Left ventricle myocardium inferior (tissue), 1 donor: ENCODE data around the gene AKAP9. TPM values are rescaled to one million over a fixed set of nuclear protein-coding genes. Genes with fewer than 3 reads are reported as not detected.
A peak's percentile ranks its signal among the peaks of the same experiment; 100 is the strongest.
"Not testable (repeated sequence)": the region's sequence is repeated elsewhere in the genome, so short reads cannot be mapped to it uniquely, and the experiment has no call there.

ENCODE experiments used
- DNase-seq: peaks from one replicate; pipeline ENCODE4 v3.0.0-alpha.2; 2020
- H3K27ac ChIP-seq: fragments of 200-600 bp; replicated peaks from 2 replicates; pipeline ENCODE4 v1.8.0; 2021
- H3K27me3 ChIP-seq: fragments of 200-600 bp; 2 replicates; pipeline ENCODE4 v1.8.0; 2021; ENCODE audit warnings: low read depth
- H3K36me3 ChIP-seq: fragments of 200-600 bp; 2 replicates; pipeline ENCODE4 v1.8.0; 2021
- H3K4me1 ChIP-seq: fragments of 200-600 bp; 2 replicates; pipeline ENCODE4 v1.8.0; 2021
- H3K4me3 ChIP-seq: fragments of 200-600 bp; 2 replicates; pipeline ENCODE4 v1.8.0; 2021; ENCODE audit warnings: mild to moderate bottlenecking, moderate library complexity
- H3K9me3 ChIP-seq: fragments of 200-600 bp; replicated peaks from 2 replicates; pipeline ENCODE4 v1.8.0; 2021
- intact Hi-C: fragments of 100-400 bp; cut with micrococcal nuclease; formaldehyde crosslinking; loops from one replicate; pipeline ENCODE4 v1.11.0; 2022
- total RNA-seq: library from RNA; stranded (reverse); fragmentation: NEBNext Ultra II Directional; extraction: Animal tissue kit (Norgen Biotek cat#: 25700); gene quantifications from one replicate; pipeline ENCODE4 v1.2.1, GENCODE V29; 2021
- TF ChIP-seq, protein P1 (sequence below): fragments of 200-600 bp; IDR thresholded peaks from 2 replicates; pipeline ENCODE4 v1.8.0; 2021; ENCODE audit warnings: antibody characterized with exemption, mild to moderate bottlenecking, borderline replicate concordance
- donor health status: DM: no; HTN: yes; CAD: no; lungs with severe emphysema.

Gene AKAP9
- total RNA-seq, 1 donor from 2014 or later, result 49.4 TPM

- peaks cover 61% of the 10 kb centered on the region for H3K4me1 ChIP-seq
- TF ChIP-seq, protein P1, sequence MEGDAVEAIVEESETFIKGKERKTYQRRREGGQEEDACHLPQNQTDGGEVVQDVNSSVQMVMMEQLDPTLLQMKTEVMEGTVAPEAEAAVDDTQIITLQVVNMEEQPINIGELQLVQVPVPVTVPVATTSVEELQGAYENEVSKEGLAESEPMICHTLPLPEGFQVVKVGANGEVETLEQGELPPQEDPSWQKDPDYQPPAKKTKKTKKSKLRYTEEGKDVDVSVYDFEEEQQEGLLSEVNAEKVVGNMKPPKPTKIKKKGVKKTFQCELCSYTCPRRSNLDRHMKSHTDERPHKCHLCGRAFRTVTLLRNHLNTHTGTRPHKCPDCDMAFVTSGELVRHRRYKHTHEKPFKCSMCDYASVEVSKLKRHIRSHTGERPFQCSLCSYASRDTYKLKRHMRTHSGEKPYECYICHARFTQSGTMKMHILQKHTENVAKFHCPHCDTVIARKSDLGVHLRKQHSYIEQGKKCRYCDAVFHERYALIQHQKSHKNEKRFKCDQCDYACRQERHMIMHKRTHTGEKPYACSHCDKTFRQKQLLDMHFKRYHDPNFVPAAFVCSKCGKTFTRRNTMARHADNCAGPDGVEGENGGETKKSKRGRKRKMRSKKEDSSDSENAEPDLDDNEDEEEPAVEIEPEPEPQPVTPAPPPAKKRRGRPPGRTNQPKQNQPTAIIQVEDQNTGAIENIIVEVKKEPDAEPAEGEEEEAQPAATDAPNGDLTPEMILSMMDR, result no peak
Observed at GRCh38 chr7:91945476-91945875, 4.8 kb downstream of the AKAP9 start.

GRCh38 chr7:91946549-91946948, 5.9 kb downstream of the AKAP9 start:
- no peaks in the 10 kb centered on the region for H3K36me3 ChIP-seq
- H3K27ac ChIP-seq, result no peak overlapping the region
- H3K27me3 ChIP-seq, result no peaks in the 10 kb centered on the region
- peaks cover 53% of the 10 kb centered on the region for H3K4me1 ChIP-seq
- no peak overlapping the region for H3K4me3 ChIP-seq
- TF ChIP-seq, protein P1, result no peak
- DNase-seq, result no peak
- intact Hi-C loops, result no loop called here
- no peaks in the 10 kb centered on the region for H3K9me3 ChIP-seq

More at GRCh38 chr7:91945476-91945875, 4.8 kb downstream of the AKAP9 start:
- peak overlapping the region; percentile 9 for H3K27ac ChIP-seq
- intact Hi-C loops, result no loop called here
- no peaks in the 10 kb centered on the region for H3K27me3 ChIP-seq
- H3K36me3 ChIP-seq, result no peaks in the 10 kb centered on the region
- no peak overlapping the region for H3K4me3 ChIP-seq
- no peak for DNase-seq
- H3K9me3 ChIP-seq, result no peaks in the 10 kb centered on the region

GRCh38 chr7:91947948-91948347, 7.3 kb downstream of the AKAP9 start:
- Histone ChIP-seq H3K27me3 (no peaks in the 10 kb centered on the region), H3K27ac (no peak overlapping the region), H3K36me3 (no peaks in the 10 kb centered on the region), H3K4me3 (no peak overlapping the region), H3K4me1 (peaks cover 39% of the 10 kb centered on the region), H3K9me3 (no peaks in the 10 kb centered on the region)
- intact Hi-C loops, result no loop called here
- no peak for DNase-seq
- TF ChIP-seq, protein P1, result no peak

GRCh38 chr7:91949221-91950009, 8.8 kb downstream of the AKAP9 start:
- TF ChIP-seq, protein P1, result no peak
- H3K36me3 ChIP-seq, result no peaks in the 10 kb centered on the region
- H3K4me1 ChIP-seq, result peaks cover 28% of the 10 kb centered on the region
- intact Hi-C loops, result no loop called here
- H3K27ac ChIP-seq, result no peak overlapping the region
- H3K9me3 ChIP-seq, result no peaks in the 10 kb centered on the region
- no peaks in the 10 kb centered on the region for H3K27me3 ChIP-seq
- no peak for DNase-seq
- H3K4me3 ChIP-seq, result no peak overlapping the region

DNA sequence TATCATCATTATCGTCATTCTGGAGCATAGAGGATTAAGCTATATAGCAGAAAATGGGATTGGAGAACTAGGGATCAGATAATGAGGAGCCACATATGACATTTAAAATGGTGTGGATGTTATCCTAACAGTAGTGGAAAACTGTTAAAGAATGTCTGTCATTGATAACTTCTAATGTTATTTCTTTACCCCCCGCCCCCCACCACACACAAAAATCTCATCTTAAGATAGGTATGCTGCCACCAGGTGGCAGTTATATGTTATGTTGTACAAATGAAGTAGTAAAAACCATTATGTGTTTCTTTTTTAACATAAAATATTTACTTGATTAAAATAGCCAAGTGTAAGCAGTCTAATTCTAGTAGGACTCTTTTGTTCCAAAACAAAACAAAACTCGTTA, 13.0 kb downstream of the AKAP9 start:
- TF ChIP-seq, protein P1, result peak; percentile 15
- Histone ChIP-seq H3K9me3 (no peaks in the 10 kb centered on the region), H3K4me3 (no peak overlapping the region), H3K36me3 (no peaks in the 10 kb centered on the region), H3K27ac (no peak overlapping the region), H3K4me1 (peaks cover 33% of the 10 kb centered on the region), H3K27me3 (no peaks in the 10 kb centered on the region)
- intact Hi-C loops, result no loop called here
- DNase-seq, result no peak

- H3K36me3 ChIP-seq, DNase-seq, H3K27me3 ChIP-seq, H3K9me3 ChIP-seq, H3K4me3 ChIP-seq, H3K27ac ChIP-seq, intact Hi-C loops: not testable (repeated sequence)
- H3K4me1 ChIP-seq, result peaks cover 31% of the 10 kb centered on the region
Observed at GRCh38 chr7:91956464-91956863, 15.8 kb downstream of the AKAP9 start.
